Esophagus muscularis mucosa (tissue), 4 donors: ENCODE measurements around the gene C16orf90. TPM values are rescaled to one million over a fixed set of nuclear protein-coding genes. Genes with fewer than 3 reads are reported as not detected.
"Not testable (repeated sequence)": the region's sequence is repeated elsewhere in the genome, so short reads cannot be mapped to it uniquely, and the experiment has no call there.

ENCODE experiments used
- DNase-seq: peaks from one replicate; pipeline ENCODE4 v3.0.0-alpha.2; 2017; ENCODE audit errors: extremely low spot score
- H3K27ac ChIP-seq, 4 donors: fragments of 200-600 bp; sonication (generic); replicated peaks in 1 of 4; 1 replicate in 3 of 4; 2 replicates in 1 of 4; pipeline ENCODE4 v1.5.1; 2016 to 2019; ENCODE audit warnings: mild to moderate bottlenecking in 1 of 4
- H3K27me3 ChIP-seq, 4 donors: fragments of 200-600 bp; sonication (generic); one replicate each; pipeline versions ENCODE4 v1.5.1 to v1.6.0; 2016 to 2019
- H3K36me3 ChIP-seq, 4 donors: fragments of 200-600 bp; sonication (generic); one replicate each; pipeline ENCODE4 v1.5.1; 2016 to 2019
- H3K4me1 ChIP-seq, 4 donors: fragments of 200-600 bp; sonication (generic); one replicate each; pipeline ENCODE4 v1.5.1; 2016 to 2019
- H3K4me3 ChIP-seq, 4 donors: fragments of 200-600 bp; sonication (generic); 1 replicate in 2 of 4; 2 replicates in 2 of 4; pipeline ENCODE4 v1.5.1; 2016 to 2019; ENCODE audit warnings: mild to moderate bottlenecking in 4 of 4, moderate library complexity in 1 of 4
- H3K9me3 ChIP-seq, 4 donors: fragments of 200-600 bp; sonication (generic); 1 replicate in 3 of 4; 2 replicates in 1 of 4; pipeline ENCODE4 v1.5.1; 2016 to 2019
- EP300 ChIP-seq: sonication (generic); formaldehyde crosslinking; IDR thresholded peaks from one replicate; pipeline ENCODE4 v1.6.1; 2017; ENCODE audit warnings: antibody characterized with exemption
- POLR2A ChIP-seq: fragments of 450-650 bp; IDR thresholded peaks from one replicate; pipeline ENCODE4 v1.6.1; 2017; ENCODE audit warnings: antibody characterized with exemption, moderate library complexity, mild to moderate bottlenecking, low read depth
- POLR2AphosphoS5 ChIP-seq, 2 donors: sonication (generic); formaldehyde crosslinking; IDR thresholded peaks; one replicate each; pipeline ENCODE4 v1.6.1; 2017; ENCODE audit warnings: antibody characterized with exemption in 2 of 2
- WGBS: methylation state at CpG from one replicate; pipeline ENCODE4 v1.1.5; 2018; 5-methylcytosine and 5-hydroxymethylcytosine counted together
- intact Hi-C: fragments of 100-400 bp; cut with DNase I; formaldehyde crosslinking; loops from one replicate; pipeline ENCODE4 v1.15.1; 2023
- total RNA-seq, 4 donors: library from RNA; depleted of rRNA; stranded (reverse); fragments of >200 nt; gene quantifications; one replicate each; pipeline versions ENCODE4 v1.1.0 to v1.2.1, GENCODE V29; 2016
- TF ChIP-seq, protein P1 (sequence below), 3 experiments: fragments of 200-600 bp in 2 of 3; fragments of 450-650 bp in 1 of 3; sonication (generic) in 2 of 3; IDR thresholded peaks; one replicate each; pipeline ENCODE4 v1.5.1; 2017 to 2019; ENCODE audit warnings: antibody characterized with exemption in 3 of 3, mild to moderate bottlenecking in 2 of 3, moderate library complexity in 1 of 3

C16orf90 gene
- total RNA-seq, 4 donors from 2014 or later, result not detected

DNA sequence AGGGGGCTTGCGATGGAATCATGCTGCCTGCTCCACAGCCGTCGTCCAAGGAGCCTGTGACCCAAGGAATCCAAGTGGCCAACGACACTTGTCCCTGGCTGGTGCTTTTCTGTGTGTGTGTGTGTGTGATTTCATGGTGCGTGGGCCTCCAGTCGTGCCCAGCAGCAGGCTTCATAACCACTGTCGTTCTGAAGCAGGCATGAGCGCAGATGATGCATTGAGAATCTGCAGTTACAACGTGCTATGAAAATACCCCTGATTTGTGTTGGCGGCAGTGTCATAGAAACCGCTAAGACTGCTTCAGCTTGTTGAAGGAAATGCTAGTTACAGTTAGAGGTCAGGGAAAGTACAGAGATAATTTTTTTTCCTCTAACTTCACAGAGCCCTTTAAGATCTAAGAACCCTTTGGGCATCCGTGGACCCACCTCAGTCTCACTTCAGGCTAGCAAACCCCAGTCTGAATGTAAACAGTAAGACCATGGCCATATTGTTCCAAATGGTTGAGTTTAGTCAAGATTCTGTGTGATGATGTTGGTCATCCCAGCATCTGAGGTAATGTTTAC lies 15.6 kb downstream of the C16orf90 start:
- H3K4me1 ChIP-seq, result peaks cover 0 to 14% (median 6%) of the 10 kb centered on the region in 4 donors
- WGBS, result 91% methylated on average over 12 of the region's 12 CpGs
- H3K36me3 ChIP-seq, result peaks cover 33 to 75% (median 70%) of the 10 kb centered on the region in 4 donors
- TF ChIP-seq POLR2A (no peak), EP300 (no peak), POLR2AphosphoS5 (IDR thresholded peaks at IDR 0.05) (no peak)
- TF ChIP-seq, protein P1, sequence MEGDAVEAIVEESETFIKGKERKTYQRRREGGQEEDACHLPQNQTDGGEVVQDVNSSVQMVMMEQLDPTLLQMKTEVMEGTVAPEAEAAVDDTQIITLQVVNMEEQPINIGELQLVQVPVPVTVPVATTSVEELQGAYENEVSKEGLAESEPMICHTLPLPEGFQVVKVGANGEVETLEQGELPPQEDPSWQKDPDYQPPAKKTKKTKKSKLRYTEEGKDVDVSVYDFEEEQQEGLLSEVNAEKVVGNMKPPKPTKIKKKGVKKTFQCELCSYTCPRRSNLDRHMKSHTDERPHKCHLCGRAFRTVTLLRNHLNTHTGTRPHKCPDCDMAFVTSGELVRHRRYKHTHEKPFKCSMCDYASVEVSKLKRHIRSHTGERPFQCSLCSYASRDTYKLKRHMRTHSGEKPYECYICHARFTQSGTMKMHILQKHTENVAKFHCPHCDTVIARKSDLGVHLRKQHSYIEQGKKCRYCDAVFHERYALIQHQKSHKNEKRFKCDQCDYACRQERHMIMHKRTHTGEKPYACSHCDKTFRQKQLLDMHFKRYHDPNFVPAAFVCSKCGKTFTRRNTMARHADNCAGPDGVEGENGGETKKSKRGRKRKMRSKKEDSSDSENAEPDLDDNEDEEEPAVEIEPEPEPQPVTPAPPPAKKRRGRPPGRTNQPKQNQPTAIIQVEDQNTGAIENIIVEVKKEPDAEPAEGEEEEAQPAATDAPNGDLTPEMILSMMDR (IDR thresholded peaks at IDR 0.05), result no peak
- H3K4me3 ChIP-seq, result no peak overlapping the region
- intact Hi-C loops, result no loop called here
- no peak overlapping the region for H3K27ac ChIP-seq
- no peak for DNase-seq
- no peaks in the 10 kb centered on the region for H3K9me3 ChIP-seq
- no peaks in the 10 kb centered on the region for H3K27me3 ChIP-seq

DNA sequence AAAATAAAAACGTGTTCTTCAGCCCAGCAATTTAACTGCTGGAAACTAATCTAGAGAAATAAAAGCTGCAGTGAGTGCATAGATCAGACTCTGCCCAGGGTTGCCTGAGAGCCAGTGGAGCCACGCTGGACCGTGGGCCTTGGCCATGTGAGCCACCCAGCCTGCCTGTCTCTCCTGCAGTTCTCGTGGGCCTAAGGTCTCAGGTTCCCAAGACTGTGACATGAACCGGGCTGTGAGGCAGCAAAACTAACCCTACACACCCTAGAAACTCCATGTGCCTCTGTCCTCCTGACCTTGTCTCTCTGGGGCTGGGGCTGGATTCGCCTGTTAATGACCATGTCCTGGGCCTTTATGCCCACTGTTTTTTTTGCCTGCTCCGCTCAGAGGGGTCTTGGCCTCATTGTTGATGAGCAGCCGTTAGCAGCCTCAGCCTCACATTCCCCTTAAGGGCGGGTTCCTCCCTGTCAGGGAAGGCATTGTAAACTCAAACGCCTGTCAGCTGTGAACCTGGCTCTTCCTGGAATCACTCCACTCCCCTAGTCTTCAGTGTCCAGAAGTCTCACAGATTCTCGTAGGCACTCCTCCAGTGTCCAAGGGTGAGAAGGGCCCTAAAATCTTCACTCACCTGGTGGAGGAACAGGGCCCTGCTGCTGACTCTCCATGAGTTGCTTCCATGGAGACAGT lies 16.9 kb downstream of the C16orf90 start:
- 75% methylated on average over 11 of the region's 11 CpGs for WGBS
- Histone ChIP-seq H3K36me3 (peaks cover 23 to 62% (median 56%) of the 10 kb centered on the region in 4 donors), H3K27me3 (no peaks in the 10 kb centered on the region), H3K4me3 (no peak overlapping the region), H3K27ac (no peak overlapping the region), H3K9me3 (no peaks in the 10 kb centered on the region), H3K4me1 (peaks cover 0 to 26% (median 10%) of the 10 kb centered on the region in 4 donors)
- DNase-seq, result no peak
- TF ChIP-seq EP300 (no peak), POLR2AphosphoS5 (IDR thresholded peaks at IDR 0.05) (no peak), POLR2A (no peak)
- TF ChIP-seq, protein P1 (IDR thresholded peaks at IDR 0.05), result no peak
- intact Hi-C loops, result no loop called here

DNA sequence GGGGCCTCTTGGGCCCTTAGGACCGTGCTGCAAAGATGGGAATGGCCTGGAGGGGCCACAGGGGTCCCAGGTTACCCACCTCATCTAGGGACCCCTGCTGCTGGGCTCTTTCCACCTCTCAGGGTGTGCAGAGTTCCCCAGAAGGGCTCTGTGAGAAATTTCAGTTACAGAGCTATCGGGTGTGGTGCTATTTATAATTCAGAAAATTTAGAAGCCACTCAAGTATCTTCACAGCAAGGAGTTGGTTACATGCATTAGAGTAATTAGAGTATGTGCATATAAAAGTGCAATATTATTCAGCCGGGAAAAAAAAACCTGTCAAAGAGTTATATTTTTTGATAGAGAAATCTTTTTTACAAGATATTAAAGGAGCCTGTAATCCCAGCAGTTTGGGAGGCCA lies 18.9 kb downstream of the C16orf90 start:
- DNase-seq, result no peak
- peaks cover 5 to 52% (median 43%) of the 10 kb centered on the region in 4 donors for H3K36me3 ChIP-seq
- TF ChIP-seq, protein P1 (IDR thresholded peaks at IDR 0.05), result no peak
- TF ChIP-seq POLR2A (no peak), EP300 (no peak), POLR2AphosphoS5 (IDR thresholded peaks at IDR 0.05) (no peak)
- WGBS, result 91% methylated on average over 3 of the region's 3 CpGs
- H3K4me3 ChIP-seq, result no peak overlapping the region
- H3K27ac ChIP-seq, result no peak overlapping the region
- no peaks in the 10 kb centered on the region for H3K27me3 ChIP-seq
- H3K9me3 ChIP-seq, result no peaks in the 10 kb centered on the region
- intact Hi-C loops, result no loop called here
- peaks cover 0 to 28% (median 10%) of the 10 kb centered on the region in 4 donors for H3K4me1 ChIP-seq

DNA sequence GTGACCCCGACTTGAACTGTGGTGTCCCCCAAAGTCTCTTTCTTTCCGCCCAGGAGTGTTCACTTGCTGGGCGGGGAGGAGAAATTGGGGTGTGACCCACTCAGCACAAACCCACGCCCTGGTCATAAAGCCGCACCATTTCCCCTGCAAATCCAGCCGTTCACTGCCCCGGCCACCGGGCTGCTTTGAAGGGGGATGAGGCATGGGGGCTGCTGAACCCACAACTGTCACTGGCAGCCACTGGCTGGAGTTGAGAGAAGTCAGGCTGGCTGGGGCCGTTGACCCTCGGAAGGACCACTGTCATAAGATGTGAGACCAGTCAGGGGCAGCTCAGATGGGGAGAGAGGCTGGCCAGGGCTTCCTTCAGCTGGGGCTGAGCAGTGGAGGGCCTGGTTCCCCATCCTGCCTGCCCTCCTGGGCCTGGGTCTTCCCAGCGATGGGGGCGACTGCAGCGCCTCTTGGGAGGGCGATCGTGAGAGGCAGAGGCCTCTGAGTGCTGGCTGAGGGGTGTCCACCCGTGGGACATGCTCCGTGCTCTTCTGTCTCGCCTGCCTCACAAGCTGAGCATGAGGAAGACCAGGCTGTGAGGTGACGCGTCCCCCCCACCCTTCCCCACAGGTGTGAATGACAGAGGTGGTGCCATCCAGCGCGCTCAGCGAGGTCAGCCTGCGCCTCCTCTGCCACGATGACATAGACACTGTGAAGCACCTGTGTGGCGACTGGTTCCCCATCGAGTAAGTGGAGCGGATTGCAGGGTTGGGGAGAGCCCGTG lies 19.5 kb downstream of the C16orf90 start:
- DNase-seq, result no peak
- no peak overlapping the region for H3K27ac ChIP-seq
- WGBS, result 93% methylated on average over 21 of the region's 29 CpGs
- TF ChIP-seq, protein P1 (IDR thresholded peaks at IDR 0.05), result no peak
- TF ChIP-seq EP300, result no peak
- TF ChIP-seq POLR2A, result no peak
- TF ChIP-seq POLR2AphosphoS5 (IDR thresholded peaks at IDR 0.05), result no peak
- H3K36me3 ChIP-seq, result peaks cover 3 to 46% (median 37%) of the 10 kb centered on the region in 4 donors
- no peak overlapping the region for H3K4me3 ChIP-seq
- intact Hi-C loops, result no loop called here
- no peaks in the 10 kb centered on the region for H3K9me3 ChIP-seq
- no peaks in the 10 kb centered on the region for H3K27me3 ChIP-seq
- H3K4me1 ChIP-seq, result peaks cover 0 to 31% (median 10%) of the 10 kb centered on the region in 4 donors

DNA sequence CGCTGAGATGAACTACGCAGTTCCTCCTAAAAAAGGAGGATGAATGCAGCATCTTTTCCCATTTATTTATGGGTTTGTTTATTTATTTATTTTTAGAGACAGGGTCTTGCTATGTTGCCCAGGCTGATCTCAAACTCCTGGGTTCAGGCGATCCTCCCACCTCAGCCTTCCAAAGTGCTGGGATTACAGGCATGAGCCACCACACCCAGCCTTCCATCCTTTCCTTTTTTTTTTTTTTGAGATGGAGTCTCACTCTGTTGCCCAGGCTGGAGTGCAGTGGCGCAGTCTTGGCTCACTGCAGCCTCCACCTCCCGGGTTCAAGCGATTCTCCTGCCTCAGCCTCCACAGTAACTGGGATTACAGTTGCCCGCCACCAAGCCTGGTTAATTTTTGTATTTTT lies 20.4 kb downstream of the C16orf90 start:
- H3K4me3 ChIP-seq, H3K27ac ChIP-seq, intact Hi-C loops, DNase-seq, H3K27me3 ChIP-seq, H3K9me3 ChIP-seq: not testable (repeated sequence)
- 98% methylated on average over 7 of the region's 7 CpGs for WGBS
- H3K36me3 ChIP-seq, result peaks cover 3 to 36% (median 30%) of the 10 kb centered on the region in 4 donors
- peaks cover 0 to 40% (median 18%) of the 10 kb centered on the region in 4 donors for H3K4me1 ChIP-seq
